Ectodermal cell (in vitro differentiated cells): ENCODE measurements around the gene NLGN2. TPM values are rescaled to one million over a fixed set of nuclear protein-coding genes. Genes with fewer than 3 reads are reported as not detected.
A peak's percentile ranks its signal among the peaks of the same experiment; 100 is the strongest.
"Not testable (repeated sequence)": the region's sequence is repeated elsewhere in the genome, so short reads cannot be mapped to it uniquely, and the experiment has no call there.

ENCODE experiments used
- H3K27ac ChIP-seq: 2 replicates; pipeline ENCODE4 v1.7.0; 2013; ENCODE audit warnings: mild to moderate bottlenecking, low read depth, low read length; ENCODE audit not compliant: insufficient read depth, poor library complexity, severe bottlenecking
- H3K27me3 ChIP-seq: 2 replicates; pipeline ENCODE4 v1.7.0; 2013; ENCODE audit warnings: mild to moderate bottlenecking, low read length; ENCODE audit not compliant: insufficient read depth, control insufficient read depth, poor library complexity, severe bottlenecking
- H3K36me3 ChIP-seq: one replicate; pipeline ENCODE4 v1.7.0; 2013; ENCODE audit warnings: low read length; ENCODE audit not compliant: control insufficient read depth, insufficient read depth
- H3K4me1 ChIP-seq: one replicate; pipeline ENCODE4 v1.7.0; 2013; ENCODE audit warnings: low read length; ENCODE audit not compliant: control insufficient read depth, insufficient read depth
- H3K4me3 ChIP-seq: 2 replicates; pipeline ENCODE4 v1.7.0; 2013; ENCODE audit warnings: low read depth, low read length, control low read depth; ENCODE audit not compliant: insufficient read depth
- H3K9me3 ChIP-seq: 2 replicates; pipeline ENCODE4 v1.7.0; 2013; ENCODE audit warnings: mild to moderate bottlenecking, low read length, moderate library complexity; ENCODE audit not compliant: control insufficient read depth
- WGBS, 2 experiments: methylation state at CpG; one replicate each; pipeline ENCODE4 v1.1.7; 2013; ENCODE audit warnings: missing lambda C conversion rate in 2 of 2; 5-methylcytosine and 5-hydroxymethylcytosine counted together
- polyA plus RNA-seq, 4 experiments: library from polyadenylated mRNA; stranded (reverse); fragments of 50-300 nt; gene quantifications; one replicate each; pipeline ENCODE4 v1.2.3, GENCODE V29; 2013

Gene NLGN2
- polyA plus RNA-seq (2013, experiment 1 of 4): 117 TPM
- polyA plus RNA-seq (2013, experiment 2 of 4): 124 TPM
- polyA plus RNA-seq (2013, experiment 3 of 4): 90.3 TPM
- 101 TPM for polyA plus RNA-seq (2013, experiment 4 of 4)

DNA sequence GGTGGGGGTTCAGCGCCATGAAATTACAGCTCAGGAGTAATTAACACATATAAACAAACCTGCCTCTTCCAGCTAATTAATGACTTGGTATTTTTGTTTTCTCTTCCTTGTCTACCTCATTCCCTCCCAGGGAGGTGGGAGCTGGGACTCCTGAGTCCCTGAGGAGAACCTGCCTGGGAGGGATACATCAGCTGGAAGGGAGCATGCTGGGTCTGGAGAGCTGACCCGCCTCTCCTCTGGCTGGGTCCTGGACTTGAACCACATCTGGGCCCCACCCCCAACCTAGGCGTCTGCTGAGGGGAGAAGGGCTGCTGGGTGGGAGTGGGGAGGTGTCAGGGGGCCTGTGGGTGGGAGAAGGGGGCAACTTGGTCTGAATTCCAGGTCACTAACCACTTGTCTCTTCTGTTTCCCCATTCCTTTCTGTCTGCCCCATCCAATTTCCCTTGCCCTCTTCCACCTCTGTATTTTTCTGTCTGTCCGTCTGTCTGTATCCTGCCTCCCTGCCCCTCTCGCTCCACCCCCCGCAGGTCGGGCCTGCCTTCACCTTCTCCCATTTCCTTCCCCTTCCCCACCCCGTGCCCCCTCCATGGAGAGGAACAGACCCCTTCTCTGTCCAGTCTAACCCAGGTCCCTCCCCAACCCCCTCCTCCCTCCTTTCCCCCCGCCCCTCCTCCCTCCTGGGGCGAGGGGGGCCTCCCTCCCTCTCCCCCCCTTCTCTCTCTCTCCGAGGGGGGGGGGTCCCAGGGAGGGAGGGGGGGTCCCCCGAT is at the start of gene NLGN2:
Gene NLGN2 (plus strand): TSS at position 361 of the 767 bp plus-strand sequence. CDS start 411 bp downstream, outside the sequence.
- Histone ChIP-seq H3K27ac (no peak within 1 kb of the TSS), H3K36me3 (peaks cover 24% of the 10 kb centered on the region), H3K4me1 (peaks cover 19% of the 10 kb centered on the region), H3K4me3 (peak within 1 kb of the TSS; percentile 16), H3K9me3 (no peaks in the 10 kb centered on the region), H3K27me3 (no peaks in the 10 kb centered on the region)
- WGBS, 2 experiments: 62 to 63% methylated on average over 7 to 10 of the region's 12 CpGs

GRCh38 chr17:7361906-7362305 is 45.7 kb upstream of the NLGN2 start:
- Histone ChIP-seq H3K36me3 (no peaks in the 10 kb centered on the region), H3K27me3 (no peaks in the 10 kb centered on the region)
- 87 to 89% methylated on average over 3 of the region's 3 CpGs for WGBS, 2 experiments

DNA sequence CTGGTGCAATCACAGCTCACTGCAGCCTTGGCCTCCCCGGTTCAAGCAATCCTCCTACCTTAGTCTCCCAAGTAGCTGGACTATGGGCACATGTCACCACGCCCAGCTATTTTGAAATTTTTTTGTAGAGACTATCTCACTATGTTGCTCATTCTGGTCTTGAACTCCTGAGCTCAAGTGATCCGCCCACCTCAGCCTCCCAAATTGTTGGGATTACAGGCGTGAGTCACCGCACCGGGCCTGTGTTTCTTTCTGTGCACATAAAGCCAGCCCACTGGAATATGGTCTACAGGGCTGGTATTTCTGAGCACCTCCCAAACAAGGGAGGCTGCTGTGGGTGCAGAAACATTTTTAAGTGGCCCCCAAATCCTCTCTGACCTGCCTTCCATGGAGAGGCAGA is 44.3 kb upstream of the NLGN2 start:
- no peaks in the 10 kb centered on the region for H3K9me3 ChIP-seq
- no peaks in the 10 kb centered on the region for H3K36me3 ChIP-seq
- H3K4me1 ChIP-seq: no peaks in the 10 kb centered on the region
- WGBS, 2 experiments: 91 to 93% methylated on average over 6 of the region's 6 CpGs
- H3K4me3 ChIP-seq: no peak overlapping the region
- H3K27me3 ChIP-seq: no peaks in the 10 kb centered on the region
- no peak overlapping the region for H3K27ac ChIP-seq

More at GRCh38 chr17:7361906-7362305, 45.7 kb upstream of the NLGN2 start:
- H3K27ac ChIP-seq: no peak overlapping the region
- H3K4me3 ChIP-seq: no peak overlapping the region
- H3K9me3 ChIP-seq: no peaks in the 10 kb centered on the region
- no peaks in the 10 kb centered on the region for H3K4me1 ChIP-seq

DNA sequence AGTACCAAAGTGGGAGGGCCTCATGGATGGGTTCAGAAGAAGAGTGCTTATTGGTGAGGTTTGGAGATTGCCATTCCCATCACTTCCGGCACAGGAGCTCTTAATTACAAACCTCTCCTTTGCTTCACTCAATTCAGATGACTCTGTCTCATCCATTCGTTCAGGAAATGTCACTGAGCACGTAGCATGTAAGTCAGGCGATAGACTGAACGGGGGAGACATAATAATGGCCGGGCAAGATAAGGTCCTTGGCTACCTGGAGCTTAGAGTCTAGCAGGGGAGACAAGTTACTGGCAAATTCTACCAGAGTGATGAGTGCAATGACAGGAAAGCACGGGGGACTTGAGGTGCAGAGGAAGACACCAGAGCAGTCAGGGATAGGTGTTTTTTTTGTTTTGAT is 41.7 kb upstream of the NLGN2 start:
- H3K9me3 ChIP-seq, H3K27ac ChIP-seq, H3K4me3 ChIP-seq, H3K4me1 ChIP-seq, H3K27me3 ChIP-seq, H3K36me3 ChIP-seq: not testable (repeated sequence)
- 93 to 100% methylated on average over 3 to 6 of the region's 7 CpGs for WGBS, 2 experiments

DNA sequence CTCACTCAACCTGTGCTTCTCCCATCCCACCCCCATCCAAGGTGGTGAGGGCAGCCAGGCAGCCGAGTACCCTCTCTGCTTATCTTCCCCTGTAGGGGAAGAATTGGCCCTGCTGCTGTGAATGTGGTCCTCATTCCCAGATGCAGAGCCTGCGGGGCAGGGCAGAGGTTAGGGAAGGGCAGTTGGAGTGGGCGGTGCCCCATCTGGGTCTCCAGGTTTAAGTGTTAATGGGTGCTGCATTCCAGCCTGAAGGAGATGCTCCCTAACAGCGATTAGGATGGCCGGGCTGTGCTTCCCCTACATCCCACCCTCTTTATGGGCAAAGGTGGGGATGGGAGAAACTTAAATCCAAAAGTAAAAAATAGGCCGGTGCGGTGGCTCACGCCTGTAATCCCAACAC is 40.6 kb upstream of the NLGN2 start:
- WGBS, 2 experiments: 73 to 76% methylated on average over 8 of the region's 8 CpGs
- no peaks in the 10 kb centered on the region for H3K4me1 ChIP-seq
- no peaks in the 10 kb centered on the region for H3K27me3 ChIP-seq
- no peak overlapping the region for H3K4me3 ChIP-seq
- H3K9me3 ChIP-seq: no peaks in the 10 kb centered on the region
- H3K27ac ChIP-seq: no peak overlapping the region
- H3K36me3 ChIP-seq: no peaks in the 10 kb centered on the region

GRCh38 chr17:7367918-7368598 is 39.6 kb upstream of the NLGN2 start:
- no peaks in the 10 kb centered on the region for H3K36me3 ChIP-seq
- H3K4me3 ChIP-seq: no peak overlapping the region
- no peaks in the 10 kb centered on the region for H3K4me1 ChIP-seq
- H3K9me3 ChIP-seq: no peaks in the 10 kb centered on the region
- 83 to 87% methylated on average over 10 to 13 of the region's 13 CpGs for WGBS, 2 experiments
- no peaks in the 10 kb centered on the region for H3K27me3 ChIP-seq
- no peak overlapping the region for H3K27ac ChIP-seq

DNA sequence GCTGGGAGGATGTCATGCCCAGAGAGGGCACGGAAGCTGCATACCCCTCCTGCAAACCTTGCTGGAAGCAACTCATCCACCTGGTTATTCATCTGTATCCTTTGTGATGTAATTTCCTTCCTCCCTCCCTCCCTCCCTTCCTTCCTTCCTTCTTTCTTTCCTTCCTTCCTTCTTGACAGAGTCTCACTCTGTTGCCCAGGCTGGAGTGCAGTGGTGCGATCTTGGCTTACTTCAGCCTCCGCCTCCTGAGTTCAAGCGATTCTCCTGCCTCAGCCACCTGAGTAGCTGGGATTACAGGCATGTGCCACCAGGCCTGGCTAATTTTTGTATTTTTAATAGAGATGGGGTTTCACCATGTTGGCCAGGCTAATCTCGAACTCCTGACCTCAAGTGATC is 39.0 kb upstream of the NLGN2 start:
- H3K27me3 ChIP-seq, H3K4me3 ChIP-seq, H3K4me1 ChIP-seq, H3K36me3 ChIP-seq, H3K9me3 ChIP-seq, H3K27ac ChIP-seq: not testable (repeated sequence)
- 86 to 91% methylated on average over 5 of the region's 5 CpGs for WGBS, 2 experiments

GRCh38 chr17:7369825-7370224 is 37.8 kb upstream of the NLGN2 start:
- no peaks in the 10 kb centered on the region for H3K27me3 ChIP-seq
- whole genome bisulfite sequencing, 2 experiments: 86 to 90% methylated on average over 5 of the region's 5 CpGs
- no peaks in the 10 kb centered on the region for H3K4me1 ChIP-seq
- H3K36me3 ChIP-seq: no peaks in the 10 kb centered on the region
- no peak overlapping the region for H3K4me3 ChIP-seq
- no peaks in the 10 kb centered on the region for H3K9me3 ChIP-seq
- H3K27ac ChIP-seq: no peak overlapping the region

GRCh38 chr17:7370853-7371252 is 36.8 kb upstream of the NLGN2 start:
- H3K9me3 ChIP-seq: no peaks in the 10 kb centered on the region
- 86 to 97% methylated on average over 3 to 4 of the region's 4 CpGs for WGBS, 2 experiments
- no peak overlapping the region for H3K27ac ChIP-seq
- H3K36me3 ChIP-seq: no peaks in the 10 kb centered on the region
- H3K27me3 ChIP-seq: no peaks in the 10 kb centered on the region
- H3K4me1 ChIP-seq: no peaks in the 10 kb centered on the region
- no peak overlapping the region for H3K4me3 ChIP-seq

- H3K27me3 ChIP-seq: peaks cover 2% of the 10 kb centered on the region
- 89 to 94% methylated on average over 2 of the region's 2 CpGs for WGBS, 2 experiments
- H3K36me3 ChIP-seq: no peaks in the 10 kb centered on the region
- no peaks in the 10 kb centered on the region for H3K9me3 ChIP-seq
- H3K4me3 ChIP-seq: no peak overlapping the region
- H3K4me1 ChIP-seq: no peaks in the 10 kb centered on the region
- H3K27ac ChIP-seq: no peak overlapping the region
Observed at GRCh38 chr17:7374353-7374752, 33.3 kb upstream of the NLGN2 start.
